A549 (cell line): ENCODE results near the gene NAPEPLD.

Experiments
- SREBF2 ChIP-seq: fragments of 450-650 bp; IDR thresholded peaks from 2 replicates; pipeline ENCODE4 v1.6.1; 2014; ENCODE audit warnings: mild to moderate bottlenecking, moderate library complexity
- TF ChIP-seq, protein P1 (sequence below): fragments of >200 bp; sonication (Bioruptor Twin); formaldehyde crosslinking; IDR thresholded peaks from 3 replicates; pipeline ENCODE4 v1.5.1; 2016

- TF ChIP-seq, protein P1, sequence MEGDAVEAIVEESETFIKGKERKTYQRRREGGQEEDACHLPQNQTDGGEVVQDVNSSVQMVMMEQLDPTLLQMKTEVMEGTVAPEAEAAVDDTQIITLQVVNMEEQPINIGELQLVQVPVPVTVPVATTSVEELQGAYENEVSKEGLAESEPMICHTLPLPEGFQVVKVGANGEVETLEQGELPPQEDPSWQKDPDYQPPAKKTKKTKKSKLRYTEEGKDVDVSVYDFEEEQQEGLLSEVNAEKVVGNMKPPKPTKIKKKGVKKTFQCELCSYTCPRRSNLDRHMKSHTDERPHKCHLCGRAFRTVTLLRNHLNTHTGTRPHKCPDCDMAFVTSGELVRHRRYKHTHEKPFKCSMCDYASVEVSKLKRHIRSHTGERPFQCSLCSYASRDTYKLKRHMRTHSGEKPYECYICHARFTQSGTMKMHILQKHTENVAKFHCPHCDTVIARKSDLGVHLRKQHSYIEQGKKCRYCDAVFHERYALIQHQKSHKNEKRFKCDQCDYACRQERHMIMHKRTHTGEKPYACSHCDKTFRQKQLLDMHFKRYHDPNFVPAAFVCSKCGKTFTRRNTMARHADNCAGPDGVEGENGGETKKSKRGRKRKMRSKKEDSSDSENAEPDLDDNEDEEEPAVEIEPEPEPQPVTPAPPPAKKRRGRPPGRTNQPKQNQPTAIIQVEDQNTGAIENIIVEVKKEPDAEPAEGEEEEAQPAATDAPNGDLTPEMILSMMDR: no peak
- no peak for TF ChIP-seq SREBF2
Measured at GRCh38 chr7:103068414-103069403, 80.2 kb downstream of the NAPEPLD start.
